Kasumi-1 (cell line): ENCODE results near the gene MYEF2.

Experiments used
- DNase-seq, 2 experiments: peaks; one replicate each; lab custom pipeline; 2025; lab: John Stamatoyannopoulos, UW

Gene MYEF2

GRCh38 chr15:48086576-48086975, 91.5 kb downstream of the MYEF2 start:
- no peak for DNase-seq

GRCh38 chr15:48086133-48086532, 92.0 kb downstream of the MYEF2 start:
- no peak for DNase-seq

- DNase-seq = no peak
Measured at GRCh38 chr15:48085591-48085930, 92.5 kb downstream of the MYEF2 start.

GRCh38 chr15:48084759-48085590, 93.1 kb downstream of the MYEF2 start:
- DNase-seq = peak; percentile 5 to 41
